Measurements from ENCODE around the gene LLCFC1. TPM values are rescaled to one million over a fixed set of nuclear protein-coding genes. Genes with fewer than 3 reads are reported as not detected.

Gene LLCFC1
- polyA plus RNA-seq, 1 donor from 2014 or later = not detected

DNA sequence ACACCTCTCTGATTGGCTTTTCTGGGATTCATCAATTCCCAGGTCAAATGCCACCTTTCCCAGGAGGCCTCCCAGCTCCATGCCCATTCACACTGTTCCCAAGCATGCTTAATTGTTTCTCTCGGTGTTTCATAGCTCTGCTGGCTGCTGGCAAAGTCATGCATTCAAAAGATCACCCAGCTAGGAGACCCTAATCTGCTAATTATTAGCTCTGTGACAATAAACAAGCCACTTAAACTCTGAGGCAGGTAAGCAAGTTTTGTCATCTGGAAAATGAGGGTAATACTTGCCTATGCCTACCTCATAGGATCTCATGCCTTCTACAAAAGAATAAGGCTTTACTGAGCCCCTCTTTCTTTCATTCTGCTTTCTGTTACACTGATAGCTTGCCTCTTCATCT, 23.7 kb downstream of the LLCFC1 start:
- Histone ChIP-seq H4K20me1 (ENCODE audit: insufficient read depth) (no peaks in the 10 kb centered on the region), H3K4me2 (ENCODE audit: low read length) (no peak overlapping the region), H3K9me2 (ENCODE audit: insufficient read depth, low read length) (no peaks in the 10 kb centered on the region), H3F3A (ENCODE audit: insufficient read depth, low read length, poor library complexity, severe bottlenecking) (no peaks in the 10 kb centered on the region), H3K4me3 (ENCODE audit: low read length) (no peak overlapping the region), H3K79me2 (replicated peaks; ENCODE audit: insufficient read depth, low read length) (no peaks in the 10 kb centered on the region), H2AFZ (ENCODE audit: low read depth, low read length) (no peak overlapping the region), H3K9me3 (ENCODE audit: low read length) (no peaks in the 10 kb centered on the region), H3K27me3 (ENCODE audit: insufficient read depth, low read depth, low read length) (peaks cover 6% of the 10 kb centered on the region), H3K27ac (ENCODE audit: low read length) (no peak overlapping the region), H3K36me3 (ENCODE audit: insufficient read depth, low read length) (no peaks in the 10 kb centered on the region), H3K9ac (ENCODE audit: low read length) (no peak overlapping the region)
- TF ChIP-seq, protein P1, sequence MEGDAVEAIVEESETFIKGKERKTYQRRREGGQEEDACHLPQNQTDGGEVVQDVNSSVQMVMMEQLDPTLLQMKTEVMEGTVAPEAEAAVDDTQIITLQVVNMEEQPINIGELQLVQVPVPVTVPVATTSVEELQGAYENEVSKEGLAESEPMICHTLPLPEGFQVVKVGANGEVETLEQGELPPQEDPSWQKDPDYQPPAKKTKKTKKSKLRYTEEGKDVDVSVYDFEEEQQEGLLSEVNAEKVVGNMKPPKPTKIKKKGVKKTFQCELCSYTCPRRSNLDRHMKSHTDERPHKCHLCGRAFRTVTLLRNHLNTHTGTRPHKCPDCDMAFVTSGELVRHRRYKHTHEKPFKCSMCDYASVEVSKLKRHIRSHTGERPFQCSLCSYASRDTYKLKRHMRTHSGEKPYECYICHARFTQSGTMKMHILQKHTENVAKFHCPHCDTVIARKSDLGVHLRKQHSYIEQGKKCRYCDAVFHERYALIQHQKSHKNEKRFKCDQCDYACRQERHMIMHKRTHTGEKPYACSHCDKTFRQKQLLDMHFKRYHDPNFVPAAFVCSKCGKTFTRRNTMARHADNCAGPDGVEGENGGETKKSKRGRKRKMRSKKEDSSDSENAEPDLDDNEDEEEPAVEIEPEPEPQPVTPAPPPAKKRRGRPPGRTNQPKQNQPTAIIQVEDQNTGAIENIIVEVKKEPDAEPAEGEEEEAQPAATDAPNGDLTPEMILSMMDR (IDR thresholded peaks at IDR 0.05; ENCODE audit: poor library complexity, severe bottlenecking) = no peak
- TF ChIP-seq, protein P2, sequence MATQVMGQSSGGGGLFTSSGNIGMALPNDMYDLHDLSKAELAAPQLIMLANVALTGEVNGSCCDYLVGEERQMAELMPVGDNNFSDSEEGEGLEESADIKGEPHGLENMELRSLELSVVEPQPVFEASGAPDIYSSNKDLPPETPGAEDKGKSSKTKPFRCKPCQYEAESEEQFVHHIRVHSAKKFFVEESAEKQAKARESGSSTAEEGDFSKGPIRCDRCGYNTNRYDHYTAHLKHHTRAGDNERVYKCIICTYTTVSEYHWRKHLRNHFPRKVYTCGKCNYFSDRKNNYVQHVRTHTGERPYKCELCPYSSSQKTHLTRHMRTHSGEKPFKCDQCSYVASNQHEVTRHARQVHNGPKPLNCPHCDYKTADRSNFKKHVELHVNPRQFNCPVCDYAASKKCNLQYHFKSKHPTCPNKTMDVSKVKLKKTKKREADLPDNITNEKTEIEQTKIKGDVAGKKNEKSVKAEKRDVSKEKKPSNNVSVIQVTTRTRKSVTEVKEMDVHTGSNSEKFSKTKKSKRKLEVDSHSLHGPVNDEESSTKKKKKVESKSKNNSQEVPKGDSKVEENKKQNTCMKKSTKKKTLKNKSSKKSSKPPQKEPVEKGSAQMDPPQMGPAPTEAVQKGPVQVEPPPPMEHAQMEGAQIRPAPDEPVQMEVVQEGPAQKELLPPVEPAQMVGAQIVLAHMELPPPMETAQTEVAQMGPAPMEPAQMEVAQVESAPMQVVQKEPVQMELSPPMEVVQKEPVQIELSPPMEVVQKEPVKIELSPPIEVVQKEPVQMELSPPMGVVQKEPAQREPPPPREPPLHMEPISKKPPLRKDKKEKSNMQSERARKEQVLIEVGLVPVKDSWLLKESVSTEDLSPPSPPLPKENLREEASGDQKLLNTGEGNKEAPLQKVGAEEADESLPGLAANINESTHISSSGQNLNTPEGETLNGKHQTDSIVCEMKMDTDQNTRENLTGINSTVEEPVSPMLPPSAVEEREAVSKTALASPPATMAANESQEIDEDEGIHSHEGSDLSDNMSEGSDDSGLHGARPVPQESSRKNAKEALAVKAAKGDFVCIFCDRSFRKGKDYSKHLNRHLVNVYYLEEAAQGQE (IDR thresholded peaks at IDR 0.05; ENCODE audit: borderline replicate concordance) = no peak

DNA sequence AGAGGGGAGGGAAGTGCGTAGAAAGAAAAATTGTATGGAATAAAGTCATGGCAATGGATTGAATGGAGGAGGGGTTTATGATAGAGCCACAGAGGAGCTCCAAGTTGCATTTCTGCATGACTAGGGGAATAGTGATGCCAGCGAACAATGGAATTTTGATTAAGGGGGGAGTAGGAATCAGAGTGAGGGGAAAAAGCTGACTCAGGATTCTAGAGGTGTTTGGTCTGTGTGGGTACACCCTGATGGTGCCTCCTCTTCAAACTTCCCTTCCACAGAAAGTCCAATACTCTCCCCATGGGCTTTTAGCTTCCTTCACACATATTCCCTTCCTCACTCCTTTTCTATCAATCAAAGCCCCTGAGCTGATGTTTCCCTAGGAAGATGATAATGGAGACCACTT, 24.7 kb downstream of the LLCFC1 start:
- H4K20me1 ChIP-seq (ENCODE audit: insufficient read depth) = no peaks in the 10 kb centered on the region
- H3K27ac ChIP-seq (ENCODE audit: low read length) = no peak overlapping the region
- TF ChIP-seq SMC3 (conservative IDR thresholded peaks at IDR 0.05; ENCODE audit: poor library complexity) = no peak
- TF ChIP-seq, protein P1 (IDR thresholded peaks at IDR 0.05; ENCODE audit: poor library complexity, severe bottlenecking) = no peak
- no peaks in the 10 kb centered on the region for H3F3A ChIP-seq (ENCODE audit: insufficient read depth, low read length, poor library complexity, severe bottlenecking)
- H3K79me2 ChIP-seq (replicated peaks; ENCODE audit: insufficient read depth, low read length) = no peaks in the 10 kb centered on the region
- H3K4me2 ChIP-seq (ENCODE audit: low read length) = no peak overlapping the region
- H3K27me3 ChIP-seq (ENCODE audit: insufficient read depth, low read depth, low read length) = peaks cover 6% of the 10 kb centered on the region
- no peak overlapping the region for H2AFZ ChIP-seq (ENCODE audit: low read depth, low read length)
- H3K9me2 ChIP-seq (ENCODE audit: insufficient read depth, low read length) = no peaks in the 10 kb centered on the region
- H3K4me3 ChIP-seq (ENCODE audit: low read length) = no peak overlapping the region
- no peaks in the 10 kb centered on the region for H3K36me3 ChIP-seq (ENCODE audit: insufficient read depth, low read length)
- H3K9me3 ChIP-seq (ENCODE audit: low read length) = no peaks in the 10 kb centered on the region
- no peak overlapping the region for H3K9ac ChIP-seq (ENCODE audit: low read length)

DNA sequence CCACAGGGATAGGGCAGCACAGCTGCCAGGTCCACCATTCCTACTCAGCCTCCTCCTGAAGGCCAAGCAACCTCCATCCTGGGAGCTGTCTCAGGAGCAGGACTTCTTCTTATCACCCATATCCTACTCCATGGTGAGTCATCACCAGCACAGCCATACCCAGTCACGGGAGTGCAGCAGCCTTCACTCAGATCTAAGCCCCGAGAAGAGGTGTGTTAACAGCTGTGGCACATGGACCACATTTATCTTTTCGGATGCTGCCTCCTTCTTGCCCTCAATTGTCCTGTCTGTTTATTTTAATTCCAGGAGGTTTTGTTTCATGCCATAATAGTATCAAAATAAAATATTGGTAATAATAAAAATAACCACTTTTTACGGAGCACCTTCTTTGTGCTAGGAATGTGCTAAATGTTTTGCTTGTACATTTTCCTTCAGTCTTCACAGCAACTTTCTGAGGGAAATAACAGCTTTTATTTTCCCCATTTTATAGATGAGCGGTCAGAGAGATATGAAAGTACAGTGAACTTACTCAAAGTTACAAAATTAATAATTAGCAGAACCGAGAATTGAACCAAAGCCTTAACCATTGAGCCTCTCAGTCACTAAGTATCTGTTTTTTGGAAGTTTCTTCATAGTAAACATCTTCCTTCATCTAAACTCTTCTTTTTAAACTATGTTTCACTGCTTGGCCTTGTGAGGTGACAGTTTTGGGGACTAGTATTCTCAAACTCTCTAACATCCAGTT, 25.4 kb downstream of the LLCFC1 start:
- Histone ChIP-seq H3K4me2 (ENCODE audit: low read length) (no peak overlapping the region), H3K27ac (ENCODE audit: low read length) (no peak overlapping the region), H3K79me2 (replicated peaks; ENCODE audit: insufficient read depth, low read length) (no peaks in the 10 kb centered on the region), H4K20me1 (ENCODE audit: insufficient read depth) (no peaks in the 10 kb centered on the region), H3F3A (ENCODE audit: insufficient read depth, low read length, poor library complexity, severe bottlenecking) (no peaks in the 10 kb centered on the region), H3K36me3 (ENCODE audit: insufficient read depth, low read length) (no peaks in the 10 kb centered on the region), H3K27me3 (ENCODE audit: insufficient read depth, low read depth, low read length) (peaks cover 6% of the 10 kb centered on the region), H3K4me3 (ENCODE audit: low read length) (no peak overlapping the region), H3K9me2 (ENCODE audit: insufficient read depth, low read length) (no peaks in the 10 kb centered on the region), H3K9me3 (ENCODE audit: low read length) (no peaks in the 10 kb centered on the region), H3K9ac (ENCODE audit: low read length) (no peak overlapping the region), H2AFZ (ENCODE audit: low read depth, low read length) (no peak overlapping the region)
- TF ChIP-seq, protein P1 (IDR thresholded peaks at IDR 0.05; ENCODE audit: poor library complexity, severe bottlenecking) = no peak
- no peak for TF ChIP-seq POLR2AphosphoS5 (IDR thresholded peaks at IDR 0.05)
- TF ChIP-seq EZH2 (IDR thresholded peaks at IDR 0.05; ENCODE audit: borderline replicate concordance, insufficient read depth, low read length, poor library complexity, severe bottlenecking) = no peak
- TF ChIP-seq SMC3 (conservative IDR thresholded peaks at IDR 0.05; ENCODE audit: poor library complexity) = no peak
- TF ChIP-seq RAD21 (conservative IDR thresholded peaks at IDR 0.05) = no peak
- TF ChIP-seq TAF1 (IDR thresholded peaks at IDR 0.05; ENCODE audit: low read depth) = no peak
